Lower leg skin (tissue), 3 donors: ENCODE data around the gene TPP1.

Experiments
- CTCF ChIP-seq, 3 donors: fragments of 450-650 bp; IDR thresholded peaks; one replicate each; pipeline ENCODE4 v1.5.1; 2016; ENCODE audit warnings: antibody characterized with exemption in 3 of 3, mild to moderate bottlenecking in 3 of 3, moderate library complexity in 2 of 3
- POLR2A ChIP-seq, 2 donors: fragments of 450-650 bp; IDR thresholded peaks; one replicate each; pipeline ENCODE4 v1.6.1; 2016 to 2017; ENCODE audit warnings: antibody characterized with exemption in 2 of 2, mild to moderate bottlenecking in 1 of 2, moderate library complexity in 1 of 2

DNA sequence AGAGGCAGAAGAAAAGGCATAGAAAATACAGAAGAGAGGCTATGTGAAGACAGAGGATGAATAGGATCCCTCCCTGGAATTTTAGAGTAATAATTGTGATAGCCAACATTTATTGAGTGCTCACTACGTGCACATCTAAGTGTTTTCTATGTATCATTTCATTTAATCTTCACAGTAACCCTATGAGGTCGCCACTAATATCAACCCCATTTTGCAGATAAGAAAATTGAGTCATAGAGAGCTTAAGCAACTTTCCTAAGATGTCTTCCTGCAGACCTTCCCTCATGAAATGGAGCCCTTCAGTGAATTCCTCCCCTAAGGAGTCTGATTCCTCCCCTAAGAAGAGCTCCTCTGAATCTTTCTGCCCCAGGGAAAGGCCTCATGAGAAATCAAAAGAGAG is 53.9 kb downstream of the TPP1 start:
- TF ChIP-seq CTCF (IDR thresholded peaks at IDR 0.05), result no peak
- no peak for TF ChIP-seq POLR2A (IDR thresholded peaks at IDR 0.05)
